Transverse colon (tissue), 4 donors: ENCODE data around the gene TRAF3. TPM values are rescaled to one million over a fixed set of nuclear protein-coding genes. Genes with fewer than 3 reads are reported as not detected.
A peak's percentile ranks its signal among the peaks of the same experiment; 100 is the strongest.

Experiments used
- DNase-seq: peaks from one replicate; pipeline ENCODE4 v3.0.0-alpha.2; 2019
- H3K27ac ChIP-seq, 4 donors: fragments of 200-600 bp; sonication (generic); 2 replicates each; pipeline ENCODE4 v1.5.1; 2016 to 2018; ENCODE audit warnings: inconsistent platforms in 4 of 4
- H3K27me3 ChIP-seq: fragments of 200-600 bp; sonication (generic); 2 replicates; pipeline ENCODE4 v1.5.1; 2017; ENCODE audit warnings: inconsistent platforms
- H3K36me3 ChIP-seq, 4 donors: fragments of 200-600 bp; sonication (generic); 2 replicates each; pipeline ENCODE4 v1.5.1; 2017 to 2019; ENCODE audit warnings: inconsistent platforms in 4 of 4
- H3K4me1 ChIP-seq, 4 donors: fragments of 200-600 bp; sonication (generic); 2 replicates each; pipeline ENCODE4 v1.5.1; 2017 to 2020; ENCODE audit warnings: inconsistent platforms in 4 of 4
- H3K4me3 ChIP-seq, 4 donors: fragments of 200-600 bp; sonication (generic); 1 replicate in 1 of 4; 2 replicates in 3 of 4; pipeline versions ENCODE4 v1.5.1 to v1.6.1; 2017 to 2019; ENCODE audit warnings: inconsistent platforms in 4 of 4
- H3K9me3 ChIP-seq, 2 donors: fragments of 200-600 bp; sonication (generic); 2 replicates each; pipeline ENCODE4 v1.5.1; 2017 to 2019; ENCODE audit warnings: inconsistent platforms in 2 of 2
- EP300 ChIP-seq: sonication (generic); formaldehyde crosslinking; IDR thresholded peaks from one replicate; pipeline ENCODE4 v1.6.1; 2017; ENCODE audit warnings: antibody characterized with exemption, low read depth
- POLR2A ChIP-seq: fragments of 450-650 bp; IDR thresholded peaks from one replicate; pipeline ENCODE4 v1.6.1; 2016; ENCODE audit warnings: antibody characterized with exemption, mild to moderate bottlenecking, moderate library complexity
- POLR2AphosphoS5 ChIP-seq, 3 donors: sonication (generic); formaldehyde crosslinking; IDR thresholded peaks; one replicate each; pipeline ENCODE4 v1.6.1; 2016; ENCODE audit warnings: antibody characterized with exemption in 3 of 3
- WGBS, 2 donors: methylation state at CpG; one replicate each; pipeline ENCODE4 v1.1.5; 2018; ENCODE audit warnings: low coverage in 1 of 2; 5-methylcytosine and 5-hydroxymethylcytosine counted together
- in situ Hi-C, 4 donors: fragments of 200-750 bp; cut with MboI; loops; one replicate each; pipeline versions ENCODE4 v1.15.0 to v1.15.1; 2017; ENCODE audit warnings: low sequenced_read_pairs in 3 of 4, low pct_ligation_motif_present in 1 of 4, low pct_unique_long_range_greater_than_20kb in 1 of 4
- intact Hi-C: fragments of 100-400 bp; cut with DNase I; formaldehyde crosslinking; loops from one replicate; pipeline ENCODE4 v1.15.1; 2023; ENCODE audit warnings: low total_unique reads
- total RNA-seq, 4 donors: library from RNA; depleted of rRNA; stranded (reverse); fragments of >200 nt; gene quantifications; one replicate each; pipeline ENCODE4 v1.1.0, GENCODE V29; 2016
- TF ChIP-seq, protein P1 (sequence below), 5 experiments: fragments of 200-600 bp in 3 of 5; fragments of 450-650 bp in 2 of 5; sonication (generic) in 3 of 5; IDR thresholded peaks; 1 replicate in 2 of 5; 2 replicates in 3 of 5; pipeline ENCODE4 v1.5.1; 2016 to 2017; ENCODE audit warnings: antibody characterized with exemption in 5 of 5, inconsistent platforms in 3 of 5, mild to moderate bottlenecking in 2 of 5, moderate library complexity in 1 of 5

TRAF3 gene
- total RNA-seq, 4 donors from 2014 or later = 18.7 to 28.9 (median 25.0) TPM

DNA sequence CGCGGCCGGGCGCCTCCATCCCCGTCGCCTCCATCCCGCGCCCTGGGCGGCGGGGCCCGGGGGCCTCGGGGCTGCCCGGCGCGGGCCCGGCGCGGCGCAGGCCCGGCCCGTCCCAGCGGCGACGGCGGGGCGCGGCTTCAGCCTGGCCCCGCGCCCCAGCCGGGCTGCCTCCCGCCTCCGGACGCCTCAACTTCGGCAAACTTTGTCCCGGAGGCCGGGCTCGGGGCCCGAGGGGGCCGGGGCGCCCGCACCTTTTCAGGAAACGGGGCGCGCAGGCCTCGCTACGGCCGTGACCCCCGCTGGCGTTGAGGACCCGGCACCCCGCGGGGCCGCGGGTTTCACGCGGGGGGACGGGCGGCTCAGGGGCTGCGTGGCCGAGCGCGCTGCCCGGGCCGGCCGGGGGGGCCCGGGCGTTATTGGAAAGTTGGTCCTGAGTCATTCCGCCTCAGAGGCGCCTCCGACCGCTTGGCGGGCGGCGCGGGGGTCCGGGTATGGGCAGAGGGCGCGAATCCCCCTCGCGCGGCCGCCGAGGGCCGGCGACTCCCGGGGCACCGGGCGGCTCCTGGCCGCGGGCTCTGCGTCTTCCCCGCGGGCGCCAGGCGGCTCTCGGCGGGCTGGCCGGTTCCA is 575 bp downstream of the TRAF3 start:
- in situ Hi-C loops = no loop called here
- TF ChIP-seq POLR2AphosphoS5 (IDR thresholded peaks at IDR 0.05) (no peak), EP300 (no peak), POLR2A (no peak)
- TF ChIP-seq, protein P1, sequence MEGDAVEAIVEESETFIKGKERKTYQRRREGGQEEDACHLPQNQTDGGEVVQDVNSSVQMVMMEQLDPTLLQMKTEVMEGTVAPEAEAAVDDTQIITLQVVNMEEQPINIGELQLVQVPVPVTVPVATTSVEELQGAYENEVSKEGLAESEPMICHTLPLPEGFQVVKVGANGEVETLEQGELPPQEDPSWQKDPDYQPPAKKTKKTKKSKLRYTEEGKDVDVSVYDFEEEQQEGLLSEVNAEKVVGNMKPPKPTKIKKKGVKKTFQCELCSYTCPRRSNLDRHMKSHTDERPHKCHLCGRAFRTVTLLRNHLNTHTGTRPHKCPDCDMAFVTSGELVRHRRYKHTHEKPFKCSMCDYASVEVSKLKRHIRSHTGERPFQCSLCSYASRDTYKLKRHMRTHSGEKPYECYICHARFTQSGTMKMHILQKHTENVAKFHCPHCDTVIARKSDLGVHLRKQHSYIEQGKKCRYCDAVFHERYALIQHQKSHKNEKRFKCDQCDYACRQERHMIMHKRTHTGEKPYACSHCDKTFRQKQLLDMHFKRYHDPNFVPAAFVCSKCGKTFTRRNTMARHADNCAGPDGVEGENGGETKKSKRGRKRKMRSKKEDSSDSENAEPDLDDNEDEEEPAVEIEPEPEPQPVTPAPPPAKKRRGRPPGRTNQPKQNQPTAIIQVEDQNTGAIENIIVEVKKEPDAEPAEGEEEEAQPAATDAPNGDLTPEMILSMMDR (IDR thresholded peaks at IDR 0.05) = no peak
- Histone ChIP-seq H3K36me3 (no peaks in the 10 kb centered on the region), H3K4me3 (peak overlapping the region; percentile 72 to 99 (median 86)), H3K27ac (peak overlapping the region; percentile 93 to 97 (median 95)), H3K4me1 (peaks cover 0 to 38% (median 13%) of the 10 kb centered on the region in 4 donors), H3K27me3 (no peaks in the 10 kb centered on the region), H3K9me3 (no peaks in the 10 kb centered on the region)
- intact Hi-C loops = loop anchor here (10.0 kb wide), 1 partner anchor 137 kb away; no protein-coding TSS in a partner anchor
- 1% methylated on average over 50 of the region's 98 CpGs; no CpG with 5 or more reads in 1 of the 2 donors for WGBS, 2 donors
- DNase-seq = peak; percentile 26

DNA sequence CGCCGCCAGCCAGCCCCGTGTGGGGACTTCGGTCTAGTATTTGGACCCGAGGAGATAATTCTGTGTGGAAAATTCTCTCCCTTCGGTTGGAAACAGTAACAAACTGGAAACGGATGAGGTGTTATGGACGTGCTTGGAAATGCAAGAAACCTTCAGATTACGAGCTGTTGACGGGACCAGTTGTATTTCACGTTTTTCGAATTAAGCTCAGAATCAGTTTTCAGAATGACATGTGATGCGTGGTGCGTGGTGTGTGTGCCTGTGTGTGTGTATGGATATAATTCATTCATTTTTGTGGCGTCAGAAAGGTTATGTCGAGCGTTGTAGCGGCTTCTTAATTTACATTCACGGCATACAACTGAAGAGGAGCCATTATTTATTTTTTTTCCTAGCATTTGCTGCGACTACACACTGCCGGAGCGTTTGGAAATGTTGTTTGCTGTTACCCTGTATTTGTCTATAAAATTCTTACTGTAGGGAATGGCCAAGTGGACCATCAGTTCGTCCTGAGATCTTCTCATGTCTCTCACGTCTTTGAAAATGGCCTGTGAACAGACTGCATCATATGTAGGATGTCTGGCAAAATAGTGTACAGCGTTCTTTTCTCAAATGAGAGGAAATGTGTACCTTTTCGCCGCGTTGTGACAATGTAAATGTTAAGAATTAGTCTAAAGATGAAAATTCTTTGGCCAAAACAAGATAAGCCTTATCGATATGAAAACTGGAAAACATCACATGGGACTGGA is 1.3 kb downstream of the TRAF3 start:
- no peaks in the 10 kb centered on the region for H3K9me3 ChIP-seq
- intact Hi-C loops (loop anchor here (10.0 kb wide), 1 partner anchor 136 kb away; no protein-coding TSS in a partner anchor), in situ Hi-C loops (no loop called here)
- no peak for DNase-seq
- H3K27ac ChIP-seq = peak overlapping the region; percentile 93 to 97 (median 95)
- H3K4me3 ChIP-seq = peak overlapping the region; percentile 72 to 99 (median 86)
- H3K27me3 ChIP-seq = no peaks in the 10 kb centered on the region
- H3K36me3 ChIP-seq = no peaks in the 10 kb centered on the region
- WGBS, 2 donors = 7 to 15% methylated on average over 17 to 29 of the region's 29 CpGs
- TF ChIP-seq POLR2A (no peak), EP300 (no peak), POLR2AphosphoS5 (IDR thresholded peaks at IDR 0.05) (no peak)
- TF ChIP-seq, protein P1 (IDR thresholded peaks at IDR 0.05) = no peak
- H3K4me1 ChIP-seq = peaks cover 0 to 38% (median 13%) of the 10 kb centered on the region in 4 donors

- peak overlapping the region; percentile 93 to 97 (median 95) for H3K27ac ChIP-seq
- peaks cover 0 to 38% (median 13%) of the 10 kb centered on the region in 4 donors for H3K4me1 ChIP-seq
- no peaks in the 10 kb centered on the region for H3K27me3 ChIP-seq
- in situ Hi-C loops = no loop called here
- TF ChIP-seq POLR2AphosphoS5 (IDR thresholded peaks at IDR 0.05) (no peak), EP300 (no peak), POLR2A (no peak)
- TF ChIP-seq, protein P1 (IDR thresholded peaks at IDR 0.05) = no peak
- intact Hi-C loops = loop anchor here (10.0 kb wide), 1 partner anchor 136 kb away; no protein-coding TSS in a partner anchor
- DNase-seq = no peak
- H3K4me3 ChIP-seq = peak overlapping the region in 2 of 4 donors; percentile 76 to 97
- 41 to 57% methylated on average over 4 of the region's 4 CpGs for WGBS, 2 donors
- no peaks in the 10 kb centered on the region for H3K36me3 ChIP-seq
- no peaks in the 10 kb centered on the region for H3K9me3 ChIP-seq
Measured at GRCh38 chr14:102779084-102779462, 1.8 kb downstream of the TRAF3 start.

DNA sequence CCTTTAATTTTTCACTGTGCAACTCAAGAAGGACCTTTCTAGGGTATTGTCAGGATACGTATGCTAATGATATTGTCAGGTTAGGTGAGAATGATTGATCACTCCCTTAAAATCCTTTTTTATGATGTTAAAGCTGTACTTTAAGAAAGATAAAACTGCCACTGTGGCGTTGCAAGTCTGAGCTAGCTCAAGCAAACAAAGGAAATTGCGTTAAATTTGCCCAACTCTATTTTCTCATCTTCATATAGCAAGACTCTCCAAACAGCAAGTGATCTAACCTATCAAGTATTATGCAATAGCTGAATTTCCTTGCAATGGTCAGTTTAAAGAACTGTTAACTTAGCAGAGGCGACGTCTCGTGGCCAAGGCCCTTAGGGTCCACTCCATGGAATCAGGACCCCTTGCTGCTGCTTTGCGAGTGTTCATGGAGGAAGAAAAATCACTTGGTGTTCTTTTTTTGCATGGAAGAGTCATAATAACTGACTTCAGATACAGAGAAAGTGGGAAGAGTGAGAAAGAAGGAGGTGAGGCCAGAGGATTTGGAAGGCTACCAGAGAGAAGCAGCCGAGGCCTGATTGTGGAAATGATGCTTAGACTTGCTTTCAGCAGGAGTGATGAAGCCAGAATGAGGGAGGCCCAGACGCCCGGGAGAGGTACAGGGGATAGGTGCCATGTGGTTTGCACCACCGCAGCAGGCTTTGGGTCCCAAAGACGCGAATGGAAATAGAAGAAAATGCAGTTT is 2.5 kb downstream of the TRAF3 start:
- 73% methylated on average over 10 to 13 of the region's 13 CpGs for WGBS, 2 donors
- Histone ChIP-seq H3K36me3 (no peaks in the 10 kb centered on the region), H3K27me3 (no peaks in the 10 kb centered on the region), H3K9me3 (no peaks in the 10 kb centered on the region), H3K27ac (no peak overlapping the region), H3K4me1 (peaks cover 0 to 38% (median 13%) of the 10 kb centered on the region in 4 donors), H3K4me3 (no peak overlapping the region)
- DNase-seq = no peak
- intact Hi-C loops = loop anchor here (10.0 kb wide), 1 partner anchor 135 kb away; no protein-coding TSS in a partner anchor
- no peak for TF ChIP-seq POLR2AphosphoS5 (IDR thresholded peaks at IDR 0.05)
- no peak for TF ChIP-seq EP300
- TF ChIP-seq, protein P1 (IDR thresholded peaks at IDR 0.05) = no peak
- TF ChIP-seq POLR2A = no peak
- in situ Hi-C loops = no loop called here
